ENCODE data around the gene HBA1.
"Not testable (repeated sequence)": the region's sequence is repeated elsewhere in the genome, so short reads cannot be mapped to it uniquely, and the experiment has no call there.

The HBA1 gene

DNA sequence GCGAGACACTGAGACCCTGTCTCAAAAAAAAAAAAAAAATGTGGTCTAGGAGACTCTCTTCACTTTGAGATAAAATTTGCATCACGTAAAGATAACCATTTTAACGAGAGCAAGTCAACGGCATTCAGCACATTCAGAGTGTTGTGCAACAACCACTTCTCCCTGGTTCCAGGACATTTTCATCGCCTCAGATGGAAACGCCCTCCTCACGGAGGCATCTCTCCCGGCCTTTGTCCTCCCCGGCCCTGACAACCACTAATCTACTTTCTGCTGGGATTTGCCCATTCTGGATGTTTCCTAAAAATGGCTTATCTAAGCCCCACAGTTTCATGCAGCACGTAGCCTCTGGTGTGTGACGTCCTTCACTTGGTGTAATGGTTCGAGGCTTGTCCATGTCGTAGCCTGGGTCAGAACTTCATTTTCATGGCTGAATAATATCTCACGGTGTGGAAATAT, 31.7 kb upstream of the HBA1 start:
- Histone ChIP-seq H3K9me3 (ENCODE audit: severe bottlenecking) (no peaks in the 10 kb centered on the region), H3K36me3 (ENCODE audit: low read depth) (no peaks in the 10 kb centered on the region), H3K27ac (ENCODE audit: poor library complexity, severe bottlenecking) (no peak overlapping the region), H3K4me3 (ENCODE audit: severe bottlenecking) (no peak overlapping the region), H3K27me3 (ENCODE audit: insufficient read depth, poor library complexity, severe bottlenecking) (no peaks in the 10 kb centered on the region), H3K4me1 (ENCODE audit: insufficient read depth, poor library complexity, severe bottlenecking) (no peaks in the 10 kb centered on the region)
- no peak for TF ChIP-seq CTCF (IDR thresholded peaks at IDR 0.05; ENCODE audit: poor library complexity, severe bottlenecking)
- ATAC-seq (ENCODE audit: low read depth) (no peak), DNase-seq (ENCODE audit: low spot score) (no peak)

DNA sequence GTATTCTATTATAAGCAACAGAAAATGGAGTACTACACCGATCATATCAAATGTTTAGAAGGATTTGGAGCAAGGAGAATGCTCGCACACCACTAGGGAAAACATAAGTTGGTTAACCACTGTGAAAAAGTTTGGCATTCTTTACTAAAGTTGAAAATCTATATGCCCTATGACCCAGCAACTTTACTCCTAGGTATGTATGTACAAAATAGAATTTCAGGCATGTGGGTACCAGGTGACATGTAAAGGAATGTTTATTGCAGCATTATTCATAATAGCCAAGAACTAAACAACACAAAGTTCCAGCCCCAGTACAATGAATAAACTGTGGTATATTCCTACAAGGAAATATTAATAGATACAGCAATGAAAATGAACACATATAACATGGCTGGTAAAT, 29.8 kb upstream of the HBA1 start:
- ATAC-seq (ENCODE audit: low read depth): no peak
- Histone ChIP-seq H3K27me3 (ENCODE audit: insufficient read depth, poor library complexity, severe bottlenecking) (no peaks in the 10 kb centered on the region), H3K27ac (ENCODE audit: poor library complexity, severe bottlenecking) (no peak overlapping the region), H3K36me3 (ENCODE audit: low read depth) (no peaks in the 10 kb centered on the region), H3K9me3 (ENCODE audit: severe bottlenecking) (no peaks in the 10 kb centered on the region), H3K4me3 (ENCODE audit: severe bottlenecking) (no peak overlapping the region), H3K4me1 (ENCODE audit: insufficient read depth, poor library complexity, severe bottlenecking) (no peaks in the 10 kb centered on the region)
- DNase-seq (ENCODE audit: low spot score): no peak
- no peak for TF ChIP-seq CTCF (IDR thresholded peaks at IDR 0.05; ENCODE audit: poor library complexity, severe bottlenecking)

DNA sequence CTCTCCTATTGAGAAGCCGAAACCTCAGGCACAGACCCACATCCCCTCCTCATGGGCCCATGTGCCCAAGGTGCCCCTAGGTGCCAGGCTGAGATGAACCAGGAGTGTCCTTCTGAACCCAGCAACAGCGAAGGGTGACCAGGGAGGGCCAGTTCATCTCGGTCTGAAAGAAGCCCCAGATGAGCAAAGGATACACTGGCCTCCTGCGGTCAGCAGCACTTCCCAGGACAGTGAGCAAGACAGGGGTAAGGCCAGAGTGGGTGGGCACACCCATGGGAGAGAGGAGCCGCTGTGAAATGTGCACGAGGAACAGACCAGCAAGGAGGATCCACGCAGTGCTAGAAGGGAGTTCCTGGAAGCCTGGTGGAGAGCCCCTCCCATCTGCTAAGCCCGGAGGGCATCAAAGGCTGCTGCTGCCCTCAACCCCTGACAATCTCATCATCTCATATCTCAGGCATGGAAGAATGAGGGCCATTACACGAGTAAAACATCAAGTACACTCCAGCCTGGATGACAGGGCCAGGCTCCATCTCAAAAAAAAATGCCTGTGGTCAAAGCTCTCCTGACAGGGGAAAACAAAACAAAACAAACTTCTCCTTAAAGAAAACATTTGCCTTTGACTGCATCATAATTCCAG, 27.3 kb upstream of the HBA1 start:
- no peak for DNase-seq (ENCODE audit: low spot score)

GRCh38 chr16:152141-153128, 24.0 kb upstream of the HBA1 start, which contains the start of gene HBZ:
Gene HBZ, plus strand, starts transcription at chr16:152644. Its CDS starts 266 bp downstream, at chr16:152910.
- no peak for DNase-seq (ENCODE audit: low spot score)
- no peak for TF ChIP-seq CTCF (IDR thresholded peaks at IDR 0.05; ENCODE audit: poor library complexity, severe bottlenecking)

More for the DNA sequence above, 27.3 kb upstream of the HBA1 start:
- no peaks in the 10 kb centered on the region for H3K9me3 ChIP-seq (ENCODE audit: severe bottlenecking)
- ATAC-seq (ENCODE audit: low read depth): no peak
- H3K27ac ChIP-seq (ENCODE audit: poor library complexity, severe bottlenecking): no peak overlapping the region
- no peaks in the 10 kb centered on the region for H3K27me3 ChIP-seq (ENCODE audit: insufficient read depth, poor library complexity, severe bottlenecking)
- H3K4me3 ChIP-seq (ENCODE audit: severe bottlenecking): no peak overlapping the region
- no peak for TF ChIP-seq CTCF (IDR thresholded peaks at IDR 0.05; ENCODE audit: poor library complexity, severe bottlenecking)
- no peaks in the 10 kb centered on the region for H3K36me3 ChIP-seq (ENCODE audit: low read depth)
- H3K4me1 ChIP-seq (ENCODE audit: insufficient read depth, poor library complexity, severe bottlenecking): no peaks in the 10 kb centered on the region

DNA sequence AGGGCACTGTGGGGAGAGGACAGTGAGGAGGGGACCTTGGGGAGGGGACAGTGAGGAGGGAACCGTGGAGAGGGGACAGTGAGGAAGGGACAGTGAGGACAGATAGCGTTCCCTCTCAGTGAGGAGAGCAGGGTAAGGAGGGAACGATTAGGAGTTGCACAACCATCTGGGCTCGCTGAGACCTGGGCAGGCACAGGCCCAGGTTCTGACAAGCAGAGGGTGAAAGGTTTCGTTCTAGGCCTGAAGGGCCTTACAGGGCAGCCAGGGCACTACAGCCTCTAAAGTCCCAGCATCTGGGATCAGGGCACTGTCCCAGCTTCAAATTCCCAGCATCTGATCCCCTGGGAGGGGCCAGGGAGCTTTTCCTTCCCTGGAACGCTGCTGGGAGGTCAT, 23.4 kb upstream of the HBA1 start:
- not testable (repeated sequence) for DNase-seq (ENCODE audit: low spot score); H3K27ac ChIP-seq (ENCODE audit: poor library complexity, severe bottlenecking); H3K36me3 ChIP-seq (ENCODE audit: low read depth); H3K4me3 ChIP-seq (ENCODE audit: severe bottlenecking); H3K4me1 ChIP-seq (ENCODE audit: insufficient read depth, poor library complexity, severe bottlenecking); H3K9me3 ChIP-seq (ENCODE audit: severe bottlenecking); H3K27me3 ChIP-seq (ENCODE audit: insufficient read depth, poor library complexity, severe bottlenecking)
- peak; percentile 18; the same call in 1 of the 3 replicates for ATAC-seq (ENCODE audit: low read depth)

More at GRCh38 chr16:152141-153128, 24.0 kb upstream of the HBA1 start, which contains the start of gene HBZ:
- no peaks in the 10 kb centered on the region for H3K9me3 ChIP-seq (ENCODE audit: severe bottlenecking)
- H3K36me3 ChIP-seq (ENCODE audit: low read depth): no peaks in the 10 kb centered on the region
- H3K27ac ChIP-seq (ENCODE audit: poor library complexity, severe bottlenecking): no peak within 1 kb of the TSS
- no peaks in the 10 kb centered on the region for H3K27me3 ChIP-seq (ENCODE audit: insufficient read depth, poor library complexity, severe bottlenecking)
- ATAC-seq (ENCODE audit: low read depth): no peak
- no peaks in the 10 kb centered on the region for H3K4me1 ChIP-seq (ENCODE audit: insufficient read depth, poor library complexity, severe bottlenecking)
- no peak within 1 kb of the TSS for H3K4me3 ChIP-seq (ENCODE audit: severe bottlenecking)

GRCh38 chr16:153550-154216, 22.8 kb upstream of the HBA1 start:
- not testable (repeated sequence) for H3K27ac ChIP-seq (ENCODE audit: poor library complexity, severe bottlenecking); H3K9me3 ChIP-seq (ENCODE audit: severe bottlenecking); H3K27me3 ChIP-seq (ENCODE audit: insufficient read depth, poor library complexity, severe bottlenecking); H3K4me3 ChIP-seq (ENCODE audit: severe bottlenecking); H3K4me1 ChIP-seq (ENCODE audit: insufficient read depth, poor library complexity, severe bottlenecking); H3K36me3 ChIP-seq (ENCODE audit: low read depth); DNase-seq (ENCODE audit: low spot score)
- ATAC-seq (ENCODE audit: low read depth): 0 out of 3 replicates have a peak, but pooled peaks have one; percentile 7
